Measurements from ENCODE around the gene SLC35F2.

DNA sequence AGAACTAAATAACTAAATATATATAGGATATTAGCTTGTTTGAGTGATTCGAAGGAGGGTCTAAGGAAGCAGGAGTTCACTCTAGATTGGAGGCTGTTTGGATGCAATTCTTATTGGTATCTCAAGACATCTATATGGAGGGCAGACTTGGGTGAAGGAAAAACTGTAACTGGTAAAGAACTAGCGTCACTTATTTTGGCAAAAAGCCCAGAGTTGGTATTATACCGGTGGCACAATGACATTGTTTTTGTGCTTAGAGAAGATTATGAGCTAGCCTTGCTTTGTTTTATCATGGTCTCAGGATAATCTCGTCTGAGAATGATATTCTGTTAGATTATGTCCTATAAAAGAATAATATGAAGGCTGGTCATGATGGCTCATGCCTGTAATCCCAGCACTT is 6.0 kb upstream of the SLC35F2 start:
- no peak for TF ChIP-seq EGR1 (IDR thresholded peaks at IDR 0.05; ENCODE audit: borderline replicate concordance, low read depth, low read length)
- TF ChIP-seq, protein P1, sequence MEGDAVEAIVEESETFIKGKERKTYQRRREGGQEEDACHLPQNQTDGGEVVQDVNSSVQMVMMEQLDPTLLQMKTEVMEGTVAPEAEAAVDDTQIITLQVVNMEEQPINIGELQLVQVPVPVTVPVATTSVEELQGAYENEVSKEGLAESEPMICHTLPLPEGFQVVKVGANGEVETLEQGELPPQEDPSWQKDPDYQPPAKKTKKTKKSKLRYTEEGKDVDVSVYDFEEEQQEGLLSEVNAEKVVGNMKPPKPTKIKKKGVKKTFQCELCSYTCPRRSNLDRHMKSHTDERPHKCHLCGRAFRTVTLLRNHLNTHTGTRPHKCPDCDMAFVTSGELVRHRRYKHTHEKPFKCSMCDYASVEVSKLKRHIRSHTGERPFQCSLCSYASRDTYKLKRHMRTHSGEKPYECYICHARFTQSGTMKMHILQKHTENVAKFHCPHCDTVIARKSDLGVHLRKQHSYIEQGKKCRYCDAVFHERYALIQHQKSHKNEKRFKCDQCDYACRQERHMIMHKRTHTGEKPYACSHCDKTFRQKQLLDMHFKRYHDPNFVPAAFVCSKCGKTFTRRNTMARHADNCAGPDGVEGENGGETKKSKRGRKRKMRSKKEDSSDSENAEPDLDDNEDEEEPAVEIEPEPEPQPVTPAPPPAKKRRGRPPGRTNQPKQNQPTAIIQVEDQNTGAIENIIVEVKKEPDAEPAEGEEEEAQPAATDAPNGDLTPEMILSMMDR (IDR thresholded peaks at IDR 0.05; ENCODE audit: control extremely low read depth in 1 of 3, insufficient read depth in 1 of 3, low read depth in 1 of 3, low read length in 3 of 3): no peak
- TF ChIP-seq SUZ12 (IDR thresholded peaks at IDR 0.05; ENCODE audit: low read length): no peak
- TF ChIP-seq CEBPB (IDR thresholded peaks at IDR 0.05; ENCODE audit: low read depth, low read length): no peak
- no peak for TF ChIP-seq SP2 (IDR thresholded peaks at IDR 0.05; ENCODE audit: low read length)
- no peak for TF ChIP-seq POLR2A (IDR thresholded peaks at IDR 0.05; ENCODE audit: control extremely low read depth in 1 of 2, low read depth in 2 of 2, low read length in 2 of 2)

All from H1 (cell line).